ENCODE results near the gene TOMM20.
"Not testable (repeated sequence)": the region's sequence is repeated elsewhere in the genome, so short reads cannot be mapped to it uniquely, and the experiment has no call there.

Gene TOMM20

GRCh38 chr1:235077571-235078479, 50.8 kb downstream of the TOMM20 start:
- DNase-seq = peak; percentile 21

GRCh38 chr1:235077163-235077540, 51.5 kb downstream of the TOMM20 start:
- no peak for DNase-seq

DNA sequence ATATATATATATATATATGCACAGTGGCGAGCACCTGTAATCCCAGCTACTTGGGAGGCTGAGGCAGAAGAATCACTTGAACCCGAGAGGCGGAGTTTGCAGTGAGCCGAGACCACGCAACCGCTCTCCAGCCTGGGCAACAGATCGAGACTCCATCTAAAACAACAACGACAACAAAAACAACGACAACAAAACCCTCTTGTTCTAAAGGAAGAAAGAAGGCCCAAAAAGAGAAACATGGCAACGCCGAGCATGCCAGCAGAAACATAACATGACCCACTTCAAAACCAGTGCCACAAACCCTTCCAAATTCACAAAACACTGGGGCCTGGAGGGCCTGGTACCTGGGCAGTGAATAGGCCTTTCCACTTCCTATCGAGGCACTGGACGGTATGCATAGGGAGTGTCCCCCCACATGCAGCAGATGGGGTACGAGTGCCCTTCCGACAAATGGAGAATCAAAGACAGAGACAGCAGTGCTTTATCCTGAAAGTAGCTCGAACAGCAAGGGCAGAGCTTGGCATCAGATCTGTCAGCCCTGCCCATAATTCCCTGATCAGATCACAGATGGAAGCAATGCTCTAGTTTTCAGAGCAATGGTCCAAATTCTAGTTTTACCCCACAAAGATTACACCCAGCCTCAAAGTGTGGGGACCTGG, 52.0 kb downstream of the TOMM20 start:
- no peak for DNase-seq

DNA sequence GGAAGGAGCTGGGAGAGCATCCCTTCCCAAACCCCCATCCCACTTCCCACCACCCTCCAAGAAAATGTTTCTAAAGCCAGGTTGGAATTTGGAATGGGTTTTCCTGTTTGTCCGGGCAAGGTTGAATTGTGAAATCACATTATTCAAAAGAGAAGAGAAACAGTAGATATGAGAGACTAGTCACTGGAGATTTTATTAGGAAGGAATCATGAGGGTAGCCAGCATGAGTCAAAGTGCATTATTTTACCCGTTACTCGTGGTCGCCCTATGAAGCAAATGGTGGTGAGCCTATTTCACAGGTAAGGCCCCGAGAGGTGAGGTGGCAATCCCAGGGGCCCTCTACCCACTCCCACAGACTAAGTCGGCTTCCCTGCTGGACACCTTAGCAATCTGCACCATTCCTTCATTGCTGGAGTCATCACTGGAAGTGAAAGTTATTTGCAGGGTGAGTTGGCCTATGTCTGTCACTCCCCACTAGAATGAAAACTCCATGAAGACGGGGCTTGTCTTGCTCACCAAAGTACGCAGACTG, 52.8 kb downstream of the TOMM20 start:
- DNase-seq = no peak

DNA sequence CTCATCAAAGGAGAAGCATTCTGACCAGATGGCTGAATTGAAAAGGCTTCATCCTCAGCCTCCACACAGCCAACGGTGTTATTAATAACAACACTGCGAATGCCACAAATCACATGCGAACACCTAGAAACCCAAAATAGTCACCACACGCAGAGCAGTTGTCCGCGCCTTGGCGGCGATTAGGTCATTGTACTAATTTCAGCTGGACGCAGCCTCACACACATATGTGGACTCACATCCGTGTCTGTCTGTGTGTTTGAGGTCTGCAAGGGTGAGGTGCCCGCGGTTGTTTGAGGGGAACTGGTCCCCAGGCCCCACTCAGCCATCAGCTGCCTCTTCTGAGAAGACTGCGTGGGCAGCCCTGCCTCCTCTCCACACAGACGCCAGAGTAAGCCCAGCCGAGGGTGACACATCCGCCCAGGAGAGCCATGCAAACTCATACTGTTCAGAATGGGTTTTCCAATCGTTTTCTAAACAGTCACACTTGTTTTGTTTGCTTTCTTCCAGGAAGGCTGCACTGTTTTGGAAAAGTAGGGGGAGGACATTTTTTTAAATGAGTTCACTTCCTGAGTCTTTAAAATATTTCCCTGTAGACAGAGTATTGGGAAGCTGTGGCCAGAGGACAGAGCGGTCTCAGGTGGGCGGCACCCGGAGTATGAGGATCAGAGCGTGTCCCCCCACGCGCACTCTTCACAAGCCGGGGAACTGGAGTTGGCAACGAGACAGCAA, 53.4 kb downstream of the TOMM20 start:
- peak; percentile 54 for DNase-seq

DNA sequence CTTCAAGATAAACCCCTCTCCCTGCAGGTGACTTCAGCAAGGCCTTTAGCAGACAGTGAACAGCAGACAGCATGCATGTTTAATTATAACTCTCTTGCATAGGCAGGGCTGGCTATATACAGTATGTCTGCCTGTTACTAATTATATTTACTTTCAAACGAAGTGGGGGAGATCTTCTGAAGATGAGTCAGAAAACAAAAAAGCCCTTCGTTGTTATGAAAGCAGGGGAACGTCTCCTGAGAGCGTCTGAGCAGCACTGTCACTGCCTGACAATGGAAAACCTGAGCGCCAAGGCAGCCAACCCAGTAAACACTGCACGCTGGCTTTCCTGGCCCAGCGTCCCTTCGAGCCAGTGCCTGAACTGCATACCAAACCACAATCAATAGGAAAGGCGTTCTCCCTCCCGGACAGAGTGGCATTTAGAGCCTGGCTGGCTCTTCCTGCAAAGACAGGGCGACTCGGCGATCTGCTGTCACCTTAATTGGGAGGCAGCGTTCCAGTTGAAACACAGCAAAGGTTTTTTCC, 54.1 kb downstream of the TOMM20 start:
- DNase-seq = no peak

- no peak for DNase-seq
Observed at GRCh38 chr1:235073968-235074522, 54.6 kb downstream of the TOMM20 start.

GRCh38 chr1:235073331-235073967, 55.2 kb downstream of the TOMM20 start:
- DNase-seq = no peak

- DNase-seq = not testable (repeated sequence)
Observed at GRCh38 chr1:235072577-235072976, 56.1 kb downstream of the TOMM20 start.

GRCh38 chr1:235072096-235072495, 56.5 kb downstream of the TOMM20 start:
- DNase-seq = no peak

DNA sequence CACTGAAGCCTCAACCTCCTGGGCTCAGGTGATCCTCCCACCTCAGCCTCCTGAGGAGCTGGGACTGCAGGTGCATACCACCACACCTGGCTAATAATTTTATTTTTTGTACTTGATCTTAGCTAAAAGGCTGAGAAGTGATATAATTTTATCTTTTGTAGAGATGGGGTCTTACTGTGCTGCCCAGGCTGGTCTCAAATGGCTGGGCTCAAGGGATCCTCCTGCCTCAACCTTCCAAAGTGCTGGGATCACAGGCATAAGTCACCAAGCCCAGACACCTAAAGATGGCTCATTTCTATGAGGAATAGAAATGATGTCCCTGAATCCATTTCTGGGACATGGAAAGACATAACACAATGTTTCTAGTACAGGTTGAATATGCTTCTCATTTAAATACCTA, 57.8 kb downstream of the TOMM20 start:
- DNase-seq = no peak

GRCh38 chr1:235069577-235070563, 58.8 kb downstream of the TOMM20 start:
- DNase-seq = no peak

DNA sequence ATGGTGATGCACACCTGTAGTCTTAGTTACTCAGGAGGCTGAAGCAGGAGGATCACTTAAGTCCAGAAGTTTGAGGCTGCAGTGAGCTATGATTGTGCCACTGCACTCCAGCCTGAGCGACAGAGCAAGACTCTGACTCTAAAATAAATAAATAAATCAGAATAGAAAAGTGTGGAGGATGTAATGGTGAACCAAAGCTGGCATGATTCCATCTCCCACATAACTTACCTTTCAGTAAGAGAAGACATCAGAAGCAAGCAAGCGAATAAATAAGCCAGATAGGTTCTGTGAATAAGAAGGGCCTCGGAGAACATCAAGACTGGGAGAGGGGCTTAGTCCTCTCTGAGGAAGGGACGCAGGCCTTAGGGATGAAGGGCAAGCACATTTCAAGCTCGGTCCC, 59.5 kb downstream of the TOMM20 start:
- no peak for DNase-seq

GRCh38 chr1:235068158-235069121, 60.2 kb downstream of the TOMM20 start:
- no peak for DNase-seq

GRCh38 chr1:235067396-235068157, 61.1 kb downstream of the TOMM20 start:
- no peak for DNase-seq

GRCh38 chr1:235063068-235063765, 65.4 kb downstream of the TOMM20 start:
- DNase-seq = no peak

DNA sequence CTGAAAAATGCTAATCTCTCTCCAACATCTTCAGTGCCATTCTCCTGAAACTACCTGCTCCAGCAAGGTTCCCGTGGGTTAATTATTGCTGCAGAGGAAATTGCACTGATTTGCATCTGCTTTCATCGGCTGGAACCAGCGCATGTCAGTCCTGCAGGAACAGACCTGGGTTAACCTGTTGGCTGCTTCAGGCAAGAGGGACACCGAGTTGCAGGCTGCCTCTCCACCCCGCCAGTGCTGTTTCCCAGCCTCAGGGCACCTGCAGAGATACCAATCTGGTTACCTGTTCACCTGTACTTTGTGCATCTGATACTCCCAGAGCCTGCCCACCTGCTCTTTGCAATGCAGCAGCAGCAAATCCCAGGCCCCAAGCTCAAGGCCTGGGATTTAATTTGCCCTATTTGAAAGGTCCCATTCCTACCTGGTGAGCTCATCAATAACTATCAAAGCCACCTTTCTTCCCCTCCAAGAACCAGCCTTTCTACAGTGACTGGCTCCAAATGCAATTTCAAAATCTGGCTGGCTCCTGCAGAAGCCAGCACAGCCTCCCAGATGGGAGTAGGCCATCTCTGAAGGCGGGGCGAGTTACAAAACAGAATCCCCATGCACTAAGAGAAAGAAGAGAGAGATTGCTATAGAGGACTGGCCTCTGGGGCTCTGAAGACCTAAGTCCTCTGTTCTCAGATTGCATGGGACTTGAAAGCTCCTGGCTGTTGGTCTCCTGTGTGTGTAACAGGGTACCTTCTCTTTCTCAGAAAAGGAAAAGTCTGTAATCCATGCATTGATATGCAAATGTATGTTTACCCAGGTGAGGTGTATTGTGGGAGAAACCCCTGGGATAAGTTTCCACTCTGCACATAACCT, 67.8 kb downstream of the TOMM20 start:
- no peak for DNase-seq

Data from CD4-positive, alpha-beta T cell treated with Interleukin-21 for 1 hour (primary cell).